Dermis microvascular lymphatic vessel endothelial cell (primary cell): ENCODE data around the gene PDE1A. TPM values are rescaled to one million over a fixed set of nuclear protein-coding genes. Genes with fewer than 3 reads are reported as not detected.
A peak's percentile ranks its signal among the peaks of the same experiment; 100 is the strongest.

Experiments
- DNase-seq, 2 donors: peaks; one replicate each; pipeline versions ENCODE4 v3.0.0 to v3.0.0-alpha.2; 2010; ENCODE audit warnings: low read depth in 2 of 2
- total RNA-seq: library from RNA; depleted of rRNA; stranded (reverse); fragments of >200 nt; gene quantifications from 2 replicates; pipeline ENCODE4 v1.2.1, GENCODE V29; 2014

Gene PDE1A
- total RNA-seq, 1 donor from 2014 or later: 6.0 TPM

DNA sequence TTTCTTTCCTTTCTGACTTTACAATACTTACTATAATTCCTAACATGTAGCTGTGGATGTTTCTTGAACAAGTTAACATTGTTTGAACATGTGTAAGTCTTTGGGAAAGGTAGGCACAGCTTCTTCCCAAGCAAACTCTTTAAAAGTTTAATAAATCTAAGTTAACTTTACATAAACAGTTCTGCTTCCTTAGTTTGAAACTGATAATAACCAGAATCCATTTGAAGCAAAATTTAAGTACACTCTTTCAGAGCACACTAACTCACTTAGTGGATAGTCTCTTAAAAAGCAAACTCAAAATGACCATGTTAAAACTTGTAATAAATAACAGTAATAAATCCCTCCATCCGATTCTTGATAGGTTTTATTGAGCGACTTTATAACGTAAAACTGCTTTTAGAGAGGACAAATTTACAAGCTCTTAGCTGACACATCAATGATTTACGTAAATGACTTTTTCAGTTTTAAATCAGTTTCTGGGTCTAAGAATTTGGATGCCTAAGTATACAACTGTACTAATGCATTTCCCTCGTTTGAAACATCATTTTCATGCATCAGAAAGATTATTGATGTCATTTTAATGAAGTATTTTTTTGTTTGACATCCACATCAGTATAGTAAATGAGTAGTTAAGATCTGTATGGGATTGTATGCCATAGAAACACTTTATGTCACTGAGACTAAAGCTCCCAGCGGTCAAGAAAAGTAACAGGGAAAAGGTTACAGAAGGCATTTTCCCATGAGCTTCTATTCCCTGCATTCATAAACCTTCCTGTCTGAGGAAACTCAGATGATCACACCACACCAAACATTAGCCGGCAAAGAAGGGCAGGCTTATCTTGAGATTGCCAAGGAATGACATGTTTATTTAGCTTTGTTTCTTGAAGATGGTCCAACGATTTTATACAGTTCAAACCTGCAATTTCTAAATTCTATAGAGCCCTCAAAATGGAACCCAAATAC is 67.5 kb downstream of the PDE1A start:
- peak in 1 of 2 donors; percentile 39 for DNase-seq

DNA sequence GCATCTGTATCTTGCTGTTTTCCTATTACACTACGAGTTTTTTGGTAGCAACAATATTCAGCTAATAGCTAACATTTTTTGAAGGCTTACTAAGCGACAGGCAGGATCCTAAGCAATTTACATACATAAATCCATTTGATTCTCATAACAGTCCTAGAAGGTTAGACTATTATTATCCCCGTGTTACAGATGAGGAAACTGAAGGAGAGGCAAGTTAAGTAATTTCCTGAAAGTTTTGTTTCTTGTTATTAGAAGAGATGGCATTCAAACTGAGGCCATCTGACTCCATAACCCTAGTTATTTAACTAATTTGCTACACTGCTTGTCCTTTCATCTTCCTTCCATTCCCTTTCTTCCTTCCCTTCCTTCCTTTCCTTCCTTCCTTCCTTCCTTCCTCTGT is 68.2 kb downstream of the PDE1A start:
- no peak for DNase-seq

- no peak for DNase-seq
Measured at GRCh38 chr2:182355815-182356214, 71.0 kb downstream of the PDE1A start.

- DNase-seq: no peak
Measured at GRCh38 chr2:182351427-182351826, 75.4 kb downstream of the PDE1A start.

DNA sequence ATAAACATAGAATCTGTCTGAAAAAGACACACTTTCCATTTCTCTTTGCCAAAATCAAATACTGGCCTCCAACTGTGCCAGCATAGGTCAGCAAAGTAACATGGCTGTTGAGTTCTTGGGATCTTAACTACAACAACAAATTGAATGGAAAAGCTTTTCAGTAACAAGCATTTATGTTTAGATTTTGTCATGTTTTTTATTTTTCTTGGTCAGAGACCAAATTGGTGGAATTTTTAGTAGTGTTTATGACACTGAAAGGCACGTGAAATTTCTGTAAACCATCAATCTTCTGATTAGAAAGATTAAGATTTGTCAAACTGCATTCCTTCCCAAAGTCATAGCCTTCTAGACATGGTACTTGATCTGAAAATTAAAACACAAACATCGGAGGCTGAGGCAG is 77.6 kb downstream of the PDE1A start:
- no peak for DNase-seq

GRCh38 chr2:182345384-182345783 is 81.5 kb downstream of the PDE1A start:
- DNase-seq: no peak

DNA sequence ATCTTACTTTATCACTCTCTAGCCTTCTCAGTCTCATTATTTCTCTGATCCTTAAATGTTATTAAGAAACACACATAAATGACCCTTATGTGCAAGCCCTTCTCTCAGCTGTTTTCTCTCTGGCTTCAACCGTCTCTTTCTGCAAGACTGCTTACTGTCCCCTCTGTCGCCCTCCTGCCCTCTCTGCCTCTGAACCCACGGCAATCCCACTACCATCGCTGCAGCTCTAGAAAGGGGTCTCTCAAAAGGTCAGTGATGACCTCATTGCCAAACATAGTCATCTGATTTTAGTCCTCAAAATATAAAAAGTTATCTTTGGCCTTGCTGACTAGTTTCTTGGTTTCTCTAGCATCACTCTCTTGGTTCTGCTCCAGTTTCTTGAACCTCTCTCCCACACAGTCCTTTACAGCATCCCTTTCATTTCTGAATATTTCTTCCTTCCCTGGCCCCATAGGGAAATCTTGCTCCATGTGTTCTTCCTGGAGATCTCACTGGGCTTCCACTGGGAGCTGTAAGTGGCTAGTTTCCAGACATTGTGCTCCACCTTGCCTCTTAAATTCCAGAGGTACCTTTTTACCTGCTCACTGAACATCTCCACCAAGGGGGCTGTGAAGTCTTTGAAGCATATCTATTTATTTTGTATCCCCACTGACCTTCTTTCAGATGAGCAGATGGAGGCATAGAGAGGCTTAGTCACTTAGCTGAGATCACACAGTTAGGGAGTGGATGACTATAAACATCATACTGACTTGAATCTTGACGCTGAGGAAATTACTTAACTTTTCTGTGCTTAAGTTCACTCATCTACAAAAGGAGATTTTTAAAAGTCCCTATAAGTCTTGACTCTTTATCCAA is 96.2 kb downstream of the PDE1A start:
- no peak for DNase-seq

DNA sequence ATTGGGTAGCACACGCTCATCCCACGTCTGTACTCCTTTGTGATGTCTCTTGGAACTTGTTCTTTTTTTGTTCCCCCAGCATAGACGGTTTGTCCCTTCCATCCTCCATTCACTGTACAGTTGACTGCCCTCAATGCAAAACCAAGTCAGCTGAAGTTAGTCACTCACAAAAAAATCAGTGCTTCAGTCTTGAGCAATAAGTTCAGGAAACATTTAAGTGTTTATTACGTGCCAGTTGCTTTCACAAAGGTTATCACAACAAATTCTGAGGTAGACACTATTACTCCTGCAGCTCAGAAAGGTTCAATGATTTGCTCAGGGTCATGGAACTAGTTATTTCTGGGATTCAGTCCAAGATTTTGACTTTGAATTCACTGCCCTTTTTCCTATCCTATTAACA is 102.2 kb downstream of the PDE1A start:
- DNase-seq: peak in 1 of 2 donors; percentile 80

DNA sequence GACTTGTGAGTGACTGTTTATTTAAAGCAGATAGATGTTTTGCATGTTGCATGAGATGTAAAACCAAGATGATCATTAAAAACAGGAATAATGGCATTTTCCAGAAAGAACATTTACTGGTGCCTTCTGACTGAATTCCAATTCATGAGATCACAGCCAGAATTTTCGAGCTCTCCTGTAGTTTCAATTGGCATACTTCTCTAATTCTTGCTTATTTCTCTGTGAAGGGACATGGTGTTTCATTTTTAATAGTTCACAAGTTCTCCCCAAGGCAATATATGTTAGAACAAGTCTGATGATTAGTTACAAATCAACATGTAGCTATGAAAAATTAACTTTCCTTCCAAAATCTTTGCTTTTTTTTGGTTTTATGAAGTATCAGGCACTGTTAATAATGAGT is 105.7 kb downstream of the PDE1A start:
- no peak for DNase-seq

DNA sequence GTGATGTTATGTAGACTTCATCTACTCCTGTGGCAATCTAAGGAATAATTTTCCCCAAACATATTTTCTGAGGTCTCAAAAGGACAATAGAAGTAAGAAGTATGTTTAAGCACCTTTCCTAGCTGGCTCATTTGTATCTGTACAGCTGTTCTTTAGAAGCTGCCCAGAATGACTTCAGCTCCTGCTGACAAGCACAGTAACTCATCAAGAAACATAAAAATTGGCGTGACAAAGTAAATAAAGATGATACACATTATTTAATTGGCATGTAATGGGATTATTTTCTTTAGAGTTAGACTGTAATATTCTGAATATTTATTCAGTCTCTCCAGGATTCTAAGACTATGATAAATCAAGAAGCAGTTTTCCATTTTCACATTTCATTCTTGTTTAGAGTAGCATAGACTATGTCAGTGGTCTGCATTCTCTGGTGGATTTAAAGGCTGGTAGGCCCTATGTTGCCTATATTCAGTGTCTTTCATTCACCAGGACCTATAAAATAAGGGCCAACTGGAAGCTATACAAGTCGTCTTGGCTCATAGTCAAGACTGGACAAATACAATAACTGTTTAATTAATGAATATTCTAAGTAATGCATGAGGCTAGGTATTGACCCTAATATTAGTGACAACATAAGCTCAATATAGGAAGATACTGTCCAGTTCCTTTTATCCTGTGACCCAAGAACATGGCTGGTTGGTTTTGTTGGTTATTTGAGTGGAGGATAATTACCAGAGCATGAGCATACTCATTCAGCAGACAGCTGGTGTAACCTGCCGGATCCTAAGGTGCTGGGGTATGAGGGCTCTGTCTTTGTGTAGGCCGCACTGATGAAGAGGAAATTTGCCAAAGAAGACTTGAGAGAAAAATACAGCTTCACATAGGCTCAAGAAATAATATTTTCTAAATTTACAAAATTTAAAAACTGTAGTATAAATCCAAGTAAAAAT is 107.0 kb downstream of the PDE1A start:
- no peak for DNase-seq

GRCh38 chr2:182318466-182319220 is 108.2 kb downstream of the PDE1A start:
- DNase-seq: no peak

GRCh38 chr2:182316950-182317349 is 109.9 kb downstream of the PDE1A start:
- DNase-seq: no peak

DNA sequence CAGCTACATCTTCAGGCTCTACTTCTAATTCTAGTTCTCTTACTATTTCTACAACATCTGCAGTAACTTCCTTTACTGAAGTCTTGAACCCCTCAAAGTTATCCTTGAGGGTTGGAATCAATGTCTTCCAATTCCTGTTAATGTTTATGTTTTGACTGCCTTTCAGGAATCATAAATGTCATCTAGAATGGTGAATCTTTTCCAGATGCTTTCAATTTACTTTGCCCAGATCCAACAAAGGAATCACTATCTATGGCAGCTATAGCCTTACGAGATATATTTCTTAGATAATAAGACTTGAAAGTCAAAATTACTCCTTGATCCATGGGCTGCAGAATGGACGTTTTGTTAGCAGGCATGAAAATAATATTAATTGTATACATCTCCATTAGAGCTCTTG is 123.9 kb downstream of the PDE1A start:
- no peak for DNase-seq

GRCh38 chr2:182302174-182302573 is 124.7 kb downstream of the PDE1A start:
- no peak for DNase-seq

- DNase-seq: peak in 1 of 2 donors; percentile 25
Measured at GRCh38 chr2:182301093-182301492, 125.7 kb downstream of the PDE1A start.

DNA sequence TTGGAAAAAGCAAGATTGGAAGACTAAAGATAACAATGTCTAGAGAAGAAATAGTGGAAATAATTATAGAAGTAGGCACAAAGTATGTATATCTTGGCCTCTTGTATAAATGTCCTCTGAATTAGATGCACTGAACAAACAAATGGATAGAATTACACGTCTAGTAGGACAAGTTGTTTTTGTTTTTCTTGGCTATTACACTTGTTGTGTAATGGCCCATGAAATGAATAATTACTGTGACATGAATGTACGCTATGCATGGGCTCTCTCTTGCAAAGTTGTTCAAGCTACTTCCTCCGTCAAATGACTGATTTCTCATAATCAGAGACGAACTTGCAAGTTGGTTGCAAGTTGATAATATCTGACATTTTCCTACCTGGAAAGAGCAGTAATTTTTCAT is 126.2 kb downstream of the PDE1A start:
- DNase-seq: peak in 1 of 2 donors; percentile 46

DNA sequence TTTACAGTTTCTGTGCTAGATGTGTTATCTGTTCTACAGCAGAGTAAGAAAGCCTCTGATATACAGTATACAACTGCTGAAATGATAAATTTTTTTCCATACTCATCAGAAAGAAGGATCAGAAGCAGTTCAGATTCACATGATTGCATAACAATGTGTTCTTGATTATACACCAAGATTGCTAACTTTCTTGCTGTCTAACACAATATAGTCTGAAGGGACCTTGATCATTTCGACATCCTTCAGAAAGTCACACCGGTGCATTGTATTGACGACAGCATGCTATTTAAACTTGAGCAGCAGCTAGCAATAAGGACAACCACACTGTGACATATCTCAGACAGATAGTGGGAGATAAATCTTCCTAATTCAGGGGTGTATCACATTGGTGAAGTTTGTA is 127.2 kb downstream of the PDE1A start:
- DNase-seq: no peak

DNA sequence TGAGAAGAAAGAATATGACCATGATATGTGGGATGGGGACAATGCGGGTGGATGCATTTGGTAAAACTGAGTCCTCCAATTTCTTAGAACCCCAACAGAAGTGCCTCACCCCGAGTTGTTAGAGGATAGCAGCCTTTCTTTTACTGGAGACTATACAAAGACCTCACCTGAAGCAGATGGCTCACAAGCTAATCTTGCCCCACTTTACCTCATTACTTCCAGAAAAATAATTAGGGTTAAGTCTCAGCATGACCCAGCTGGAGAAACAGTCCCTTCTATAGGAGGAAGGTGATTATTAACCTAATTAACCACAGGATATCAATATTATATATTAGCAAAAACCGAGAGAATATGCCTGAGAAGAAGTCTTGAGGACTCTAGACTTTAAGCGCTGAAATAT is 128.4 kb downstream of the PDE1A start:
- no peak for DNase-seq

DNA sequence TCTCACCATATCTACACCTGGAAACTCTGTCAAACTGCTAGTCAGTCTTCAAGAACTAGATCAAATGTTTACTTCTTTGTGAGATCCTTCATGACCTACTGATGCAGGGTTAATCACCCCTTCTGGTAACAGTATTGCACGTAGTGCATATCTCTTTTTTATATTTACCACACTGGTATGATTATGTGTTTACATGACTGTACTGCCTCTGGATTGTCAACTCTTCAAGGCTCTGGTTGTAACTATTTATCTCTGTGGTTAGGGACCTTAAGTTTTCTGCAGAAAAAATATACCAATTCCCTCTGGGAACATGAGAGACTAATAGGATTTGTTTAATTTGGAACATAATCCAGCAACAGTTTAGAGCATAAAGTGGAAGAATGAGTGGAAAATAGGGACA is 135.5 kb downstream of the PDE1A start:
- no peak for DNase-seq

GRCh38 chr2:182283512-182283911 is 143.3 kb downstream of the PDE1A start:
- peak in 1 of 2 donors; percentile 64 for DNase-seq

- no peak for DNase-seq
Measured at GRCh38 chr2:182281276-182281675, 145.6 kb downstream of the PDE1A start.
